Left ventricle myocardium inferior (tissue), 1 donor: ENCODE measurements around the gene PLCL2. TPM values are rescaled to one million over a fixed set of nuclear protein-coding genes. Genes with fewer than 3 reads are reported as not detected.

Source experiments
- DNase-seq: peaks from one replicate; pipeline ENCODE4 v3.0.0-alpha.2; 2020
- H3K27ac ChIP-seq: fragments of 200-600 bp; replicated peaks from 2 replicates; pipeline ENCODE4 v1.8.0; 2021
- H3K27me3 ChIP-seq: fragments of 200-600 bp; 2 replicates; pipeline ENCODE4 v1.8.0; 2021; ENCODE audit warnings: low read depth
- H3K36me3 ChIP-seq: fragments of 200-600 bp; 2 replicates; pipeline ENCODE4 v1.8.0; 2021
- H3K4me1 ChIP-seq: fragments of 200-600 bp; 2 replicates; pipeline ENCODE4 v1.8.0; 2021
- H3K4me3 ChIP-seq: fragments of 200-600 bp; 2 replicates; pipeline ENCODE4 v1.8.0; 2021; ENCODE audit warnings: mild to moderate bottlenecking, moderate library complexity
- H3K9me3 ChIP-seq: fragments of 200-600 bp; replicated peaks from 2 replicates; pipeline ENCODE4 v1.8.0; 2021
- CTCF ChIP-seq: fragments of 200-600 bp; IDR thresholded peaks from 2 replicates; pipeline ENCODE4 v1.8.0; 2021; ENCODE audit warnings: antibody characterized with exemption, mild to moderate bottlenecking, borderline replicate concordance
- intact Hi-C: fragments of 100-400 bp; cut with micrococcal nuclease; formaldehyde crosslinking; loops from one replicate; pipeline ENCODE4 v1.11.0; 2022
- total RNA-seq: library from RNA; stranded (reverse); fragmentation: NEBNext Ultra II Directional; extraction: Animal tissue kit (Norgen Biotek cat#: 25700); gene quantifications from one replicate; pipeline ENCODE4 v1.2.1, GENCODE V29; 2021
- donor health status: DM: no; HTN: yes; CAD: no; lungs with severe emphysema.

The PLCL2 gene
- total RNA-seq, 1 donor from 2014 or later, result 48.1 TPM

- intact Hi-C loops, result no loop called here
- no peak overlapping the region for H3K27ac ChIP-seq
- no peaks in the 10 kb centered on the region for H3K27me3 ChIP-seq
- no peaks in the 10 kb centered on the region for H3K9me3 ChIP-seq
- H3K36me3 ChIP-seq, result no peaks in the 10 kb centered on the region
- no peak for TF ChIP-seq CTCF
- H3K4me1 ChIP-seq, result peaks cover 81% of the 10 kb centered on the region
- DNase-seq, result no peak
- H3K4me3 ChIP-seq, result no peak overlapping the region
Measured at GRCh38 chr3:16942955-16943354, 58.2 kb downstream of the PLCL2 start.

- intact Hi-C loops, result no loop called here
- no peak for TF ChIP-seq CTCF
- H3K36me3 ChIP-seq, result no peaks in the 10 kb centered on the region
- peak overlapping the region; percentile 24 for H3K27ac ChIP-seq
- no peak for DNase-seq
- no peaks in the 10 kb centered on the region for H3K9me3 ChIP-seq
- peaks cover 81% of the 10 kb centered on the region for H3K4me1 ChIP-seq
- H3K27me3 ChIP-seq, result no peaks in the 10 kb centered on the region
- no peak overlapping the region for H3K4me3 ChIP-seq
Measured at GRCh38 chr3:16943857-16944256, 59.1 kb downstream of the PLCL2 start.

- no peaks in the 10 kb centered on the region for H3K27me3 ChIP-seq
- intact Hi-C loops, result no loop called here
- no peak for TF ChIP-seq CTCF
- H3K36me3 ChIP-seq, result no peaks in the 10 kb centered on the region
- peak overlapping the region; percentile 24 for H3K27ac ChIP-seq
- H3K4me1 ChIP-seq, result peaks cover 81% of the 10 kb centered on the region
- no peak for DNase-seq
- H3K4me3 ChIP-seq, result no peak overlapping the region
- no peaks in the 10 kb centered on the region for H3K9me3 ChIP-seq
Measured at GRCh38 chr3:16944356-16944755, 59.6 kb downstream of the PLCL2 start.

GRCh38 chr3:16945330-16945729, 60.6 kb downstream of the PLCL2 start:
- intact Hi-C loops, result no loop called here
- Histone ChIP-seq H3K36me3 (no peaks in the 10 kb centered on the region), H3K4me1 (peaks cover 81% of the 10 kb centered on the region), H3K27ac (no peak overlapping the region), H3K27me3 (no peaks in the 10 kb centered on the region), H3K9me3 (no peaks in the 10 kb centered on the region), H3K4me3 (no peak overlapping the region)
- DNase-seq, result no peak
- TF ChIP-seq CTCF, result no peak

- intact Hi-C loops, result no loop called here
- no peaks in the 10 kb centered on the region for H3K27me3 ChIP-seq
Measured at GRCh38 chr3:16950282-16950681, 65.5 kb downstream of the PLCL2 start.

More at GRCh38 chr3:16950282-16950681, 65.5 kb downstream of the PLCL2 start:
- Histone ChIP-seq H3K4me1 (peaks cover 55% of the 10 kb centered on the region), H3K9me3 (peaks cover 6% of the 10 kb centered on the region), H3K36me3 (no peaks in the 10 kb centered on the region), H3K27ac (no peak overlapping the region), H3K4me3 (no peak overlapping the region)
- DNase-seq, result no peak
- no peak for TF ChIP-seq CTCF
